IMR-90 (cell line): Measurements from ENCODE around the gene PRKN.

Experiments
- BHLHE40 ChIP-seq: fragments of 150-350 bp; IDR thresholded peaks from 2 replicates; pipeline ENCODE4 v1.6.1; 2016; ENCODE audit warnings: mild to moderate bottlenecking, low read depth, low read length
- CEBPB ChIP-seq: IDR thresholded peaks from 2 replicates; pipeline ENCODE4 v1.6.1; 2012; ENCODE audit warnings: low read depth, low read length, improper control_type of control experiment
- CHD1 ChIP-seq: IDR thresholded peaks from 2 replicates; pipeline ENCODE4 v1.6.1; 2012; ENCODE audit warnings: low read depth, low read length, improper control_type of control experiment
- MXI1 ChIP-seq: IDR thresholded peaks from 2 replicates; pipeline ENCODE4 v1.6.1; 2012; ENCODE audit warnings: low read depth, mild to moderate bottlenecking, low read length, moderate library complexity, borderline replicate concordance
- POLR2A ChIP-seq: IDR thresholded peaks from 2 replicates; pipeline ENCODE4 v1.6.1; 2012; ENCODE audit warnings: mild to moderate bottlenecking, low read depth, low read length
- RAD21 ChIP-seq: IDR thresholded peaks from 2 replicates; pipeline ENCODE4 v1.6.1; 2012; ENCODE audit warnings: low read length, improper control_type of control experiment
- RCOR1 ChIP-seq: IDR thresholded peaks from 2 replicates; pipeline ENCODE4 v1.6.1; 2012; ENCODE audit warnings: mild to moderate bottlenecking, low read length, improper control_type of control experiment; ENCODE audit not compliant: insufficient replicate concordance
- SMC3 ChIP-seq: fragments of 150-350 bp; IDR thresholded peaks from 2 replicates; pipeline ENCODE4 v1.6.1; 2016; ENCODE audit warnings: low read depth, mild to moderate bottlenecking, antibody characterized with exemption, low read length, moderate library complexity
- TF ChIP-seq, protein P1 (sequence below): conservative IDR thresholded peaks from 2 replicates; pipeline ENCODE4 v1.5.1; 2012; ENCODE audit warnings: mild to moderate bottlenecking, low read depth, low read length, improper control_type of control experiment

DNA sequence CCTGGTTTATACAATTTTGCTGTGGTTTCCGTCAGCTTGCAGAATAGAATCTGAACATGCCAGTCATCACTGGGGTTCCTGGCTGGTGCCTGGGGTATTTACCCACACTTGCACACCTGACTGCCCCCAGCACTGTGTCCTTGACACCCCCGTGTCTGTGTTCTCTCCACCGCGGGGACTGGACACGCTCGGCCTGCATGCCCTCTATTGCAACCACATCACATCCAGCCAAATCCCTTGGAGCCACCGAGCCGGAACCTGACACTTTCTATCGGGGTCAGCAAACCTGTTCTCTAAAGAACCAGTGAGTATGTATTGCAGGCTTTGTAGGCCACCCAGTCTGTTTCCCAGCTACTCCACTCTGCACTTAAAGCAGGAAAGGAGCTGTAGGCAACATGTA is 527.5 kb downstream of the PRKN start:
- no peak for TF ChIP-seq RCOR1
- TF ChIP-seq, protein P1, sequence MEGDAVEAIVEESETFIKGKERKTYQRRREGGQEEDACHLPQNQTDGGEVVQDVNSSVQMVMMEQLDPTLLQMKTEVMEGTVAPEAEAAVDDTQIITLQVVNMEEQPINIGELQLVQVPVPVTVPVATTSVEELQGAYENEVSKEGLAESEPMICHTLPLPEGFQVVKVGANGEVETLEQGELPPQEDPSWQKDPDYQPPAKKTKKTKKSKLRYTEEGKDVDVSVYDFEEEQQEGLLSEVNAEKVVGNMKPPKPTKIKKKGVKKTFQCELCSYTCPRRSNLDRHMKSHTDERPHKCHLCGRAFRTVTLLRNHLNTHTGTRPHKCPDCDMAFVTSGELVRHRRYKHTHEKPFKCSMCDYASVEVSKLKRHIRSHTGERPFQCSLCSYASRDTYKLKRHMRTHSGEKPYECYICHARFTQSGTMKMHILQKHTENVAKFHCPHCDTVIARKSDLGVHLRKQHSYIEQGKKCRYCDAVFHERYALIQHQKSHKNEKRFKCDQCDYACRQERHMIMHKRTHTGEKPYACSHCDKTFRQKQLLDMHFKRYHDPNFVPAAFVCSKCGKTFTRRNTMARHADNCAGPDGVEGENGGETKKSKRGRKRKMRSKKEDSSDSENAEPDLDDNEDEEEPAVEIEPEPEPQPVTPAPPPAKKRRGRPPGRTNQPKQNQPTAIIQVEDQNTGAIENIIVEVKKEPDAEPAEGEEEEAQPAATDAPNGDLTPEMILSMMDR = no peak
- no peak for TF ChIP-seq POLR2A
- no peak for TF ChIP-seq CEBPB
- no peak for TF ChIP-seq CHD1
- TF ChIP-seq SMC3 = no peak
- no peak for TF ChIP-seq BHLHE40
- TF ChIP-seq MXI1 = no peak
- no peak for TF ChIP-seq RAD21
